ENCODE results near the gene NEK7. TPM values are rescaled to one million over a fixed set of nuclear protein-coding genes. Genes with fewer than 3 reads are reported as not detected.

The NEK7 gene
- total RNA-seq, 1 donor: 187 TPM

- H3K4me3 ChIP-seq (ENCODE audit: low read depth, low read length): no peak overlapping the region
- no peak for TF ChIP-seq CTCF (IDR thresholded peaks at IDR 0.05; ENCODE audit: insufficient read depth, low read length)
- DNase-seq (ENCODE audit: low read depth): no peak
Measured at GRCh38 chr1:198337886-198338285, 181.1 kb downstream of the NEK7 start.

GRCh38 chr1:198340139-198340538 is 183.3 kb downstream of the NEK7 start:
- H3K4me3 ChIP-seq (ENCODE audit: low read depth, low read length): no peak overlapping the region
- no peak for TF ChIP-seq CTCF (IDR thresholded peaks at IDR 0.05; ENCODE audit: insufficient read depth, low read length)
- DNase-seq (ENCODE audit: low read depth): no peak

- no peak overlapping the region for H3K4me3 ChIP-seq (ENCODE audit: low read depth, low read length)
- no peak for DNase-seq (ENCODE audit: low read depth)
- TF ChIP-seq CTCF (IDR thresholded peaks at IDR 0.05; ENCODE audit: insufficient read depth, low read length): no peak
Measured at GRCh38 chr1:198346178-198346577, 189.4 kb downstream of the NEK7 start.

- no peak for TF ChIP-seq CTCF (IDR thresholded peaks at IDR 0.05; ENCODE audit: insufficient read depth, low read length)
- H3K4me3 ChIP-seq (ENCODE audit: low read depth, low read length): no peak overlapping the region
- DNase-seq (ENCODE audit: low read depth): no peak
Measured at GRCh38 chr1:198350456-198350855, 193.7 kb downstream of the NEK7 start.

GRCh38 chr1:198352975-198353695 is 196.3 kb downstream of the NEK7 start:
- no peak for DNase-seq (ENCODE audit: low read depth)
- TF ChIP-seq CTCF (IDR thresholded peaks at IDR 0.05; ENCODE audit: insufficient read depth, low read length): no peak
- H3K4me3 ChIP-seq (ENCODE audit: low read depth, low read length): no peak overlapping the region

- no peak for TF ChIP-seq CTCF (IDR thresholded peaks at IDR 0.05; ENCODE audit: insufficient read depth, low read length)
- no peak for DNase-seq (ENCODE audit: low read depth)
- H3K4me3 ChIP-seq (ENCODE audit: low read depth, low read length): no peak overlapping the region
Measured at GRCh38 chr1:198357937-198358336, 201.1 kb downstream of the NEK7 start.

Data from fibroblast of the aortic adventitia (primary cell).